Spleen (tissue), 11 donors: Measurements from ENCODE around the gene OXLD1. TPM values are rescaled to one million over a fixed set of nuclear protein-coding genes. Genes with fewer than 3 reads are reported as not detected.

Source experiments
- DNase-seq: peaks from one replicate; pipeline ENCODE4 v3.0.0-alpha.2; 2020
- H3K27ac ChIP-seq, 8 donors: fragments of 200-600 bp; sonication (generic) in 7 of 8; 1 replicate in 4 of 8; 2 replicates in 4 of 8; pipeline versions ENCODE4 v1.5.0 to v1.8.0; 2016 to 2021; ENCODE audit warnings: inconsistent platforms in 4 of 8, mild to moderate bottlenecking in 4 of 8, moderate library complexity in 1 of 8
- H3K27me3 ChIP-seq, 7 donors: fragments of 200-600 bp; sonication (generic) in 6 of 7; replicated peaks in 1 of 7; 1 replicate in 4 of 7; 2 replicates in 3 of 7; pipeline versions ENCODE4 v1.5.0 to v1.8.0; 2016 to 2021; ENCODE audit warnings: inconsistent platforms in 3 of 7, mild to moderate bottlenecking in 1 of 7
- H3K36me3 ChIP-seq, 6 donors: fragments of 200-600 bp; sonication (generic) in 5 of 6; 1 replicate in 4 of 6; 2 replicates in 2 of 6; pipeline versions ENCODE4 v1.5.0 to v1.8.0; 2016 to 2021; ENCODE audit warnings: inconsistent platforms in 2 of 6
- H3K4me1 ChIP-seq, 6 donors: fragments of 200-600 bp; sonication (generic) in 5 of 6; 1 replicate in 3 of 6; 2 replicates in 3 of 6; pipeline versions ENCODE4 v1.5.0 to v1.8.0; 2016 to 2021; ENCODE audit warnings: inconsistent platforms in 3 of 6
- H3K4me3 ChIP-seq, 8 donors: fragments of 200-600 bp; sonication (generic) in 7 of 8; 1 replicate in 4 of 8; 2 replicates in 4 of 8; pipeline versions ENCODE4 v1.5.0 to v1.8.0; 2016 to 2021; ENCODE audit warnings: inconsistent platforms in 4 of 8, mild to moderate bottlenecking in 4 of 8, moderate library complexity in 2 of 8
- H3K9me3 ChIP-seq, 8 donors: fragments of 200-600 bp; sonication (generic) in 7 of 8; 1 replicate in 4 of 8; 2 replicates in 4 of 8; pipeline versions ENCODE4 v1.5.0 to v1.8.0; 2016 to 2021; ENCODE audit warnings: inconsistent platforms in 4 of 8
- POLR2A ChIP-seq, 3 donors: fragments of 450-650 bp; IDR thresholded peaks; one replicate each; pipeline ENCODE4 v1.5.1; 2017; ENCODE audit warnings: antibody characterized with exemption in 3 of 3, mild to moderate bottlenecking in 1 of 3
- POLR2AphosphoS5 ChIP-seq, 3 donors: sonication (generic); formaldehyde crosslinking; IDR thresholded peaks; one replicate each; pipeline ENCODE4 v1.5.1; 2017; ENCODE audit warnings: antibody characterized with exemption in 3 of 3
- WGBS, 5 donors: extraction: QIAGEN DNeasy Blood & Tissue Kit in 3 of 5; methylation state at CpG; one replicate each; pipeline versions ENCODE4 v1.1.5 to v1.1.7; 2013 to 2018; 5-methylcytosine and 5-hydroxymethylcytosine counted together
- intact Hi-C: fragments of 100-400 bp; cut with DNase I; formaldehyde crosslinking; loops from one replicate; pipeline ENCODE4 v1.15.0; 2023; ENCODE audit warnings: low total_unique reads
- polyA plus RNA-seq, 3 donors: library from polyadenylated mRNA; stranded (reverse); fragments of 200-250 nt; gene quantifications; one replicate each; pipeline ENCODE4 v1.2.1, GENCODE V29; 2013
- total RNA-seq, 7 donors: library from RNA; depleted of rRNA in 3 of 7; stranded (reverse); fragments of >200 nt in 3 of 7; fragmentation: NEBNext Ultra II Directional in 4 of 7; extraction: Animal tissue kit (Norgen Biotek cat#: 25700) in 4 of 7; gene quantifications; one replicate each; pipeline versions ENCODE4 v1.1.0 to v1.2.1, GENCODE V29; 2016 to 2021
- TF ChIP-seq, protein P1 (sequence below), 11 experiments: fragments of 200-600 bp in 7 of 11; fragments of 450-650 bp in 4 of 11; sonication (generic) in 4 of 11; IDR thresholded peaks in 8 of 11; conservative IDR thresholded peaks in 3 of 11; 1 replicate in 7 of 11; 2 replicates in 4 of 11; pipeline versions ENCODE4 v1.4.0 to v1.8.0; 2016 to 2021; ENCODE audit warnings: antibody characterized with exemption in 11 of 11, inconsistent platforms in 4 of 11, mild to moderate bottlenecking in 1 of 11
- donor health status: healthy with polysubstance abuse.
- donor health status: DM: no; HTN: no; CAD: no; lungs with moderate emphysema.
- donor health status: DM: no; HTN: no; CAD: no.
- donor health status: Bipolar disorder and iron deficiency.
- donor health status: healthy.
- donor health status: DM: no; HTN: no; CAD: no.
- donor health status: DM: yes; HTN: yes; CAD: no.

Gene OXLD1
- total and polyA plus RNA-seq, 10 donors = 29.4 to 110 (median 36.8) TPM

DNA sequence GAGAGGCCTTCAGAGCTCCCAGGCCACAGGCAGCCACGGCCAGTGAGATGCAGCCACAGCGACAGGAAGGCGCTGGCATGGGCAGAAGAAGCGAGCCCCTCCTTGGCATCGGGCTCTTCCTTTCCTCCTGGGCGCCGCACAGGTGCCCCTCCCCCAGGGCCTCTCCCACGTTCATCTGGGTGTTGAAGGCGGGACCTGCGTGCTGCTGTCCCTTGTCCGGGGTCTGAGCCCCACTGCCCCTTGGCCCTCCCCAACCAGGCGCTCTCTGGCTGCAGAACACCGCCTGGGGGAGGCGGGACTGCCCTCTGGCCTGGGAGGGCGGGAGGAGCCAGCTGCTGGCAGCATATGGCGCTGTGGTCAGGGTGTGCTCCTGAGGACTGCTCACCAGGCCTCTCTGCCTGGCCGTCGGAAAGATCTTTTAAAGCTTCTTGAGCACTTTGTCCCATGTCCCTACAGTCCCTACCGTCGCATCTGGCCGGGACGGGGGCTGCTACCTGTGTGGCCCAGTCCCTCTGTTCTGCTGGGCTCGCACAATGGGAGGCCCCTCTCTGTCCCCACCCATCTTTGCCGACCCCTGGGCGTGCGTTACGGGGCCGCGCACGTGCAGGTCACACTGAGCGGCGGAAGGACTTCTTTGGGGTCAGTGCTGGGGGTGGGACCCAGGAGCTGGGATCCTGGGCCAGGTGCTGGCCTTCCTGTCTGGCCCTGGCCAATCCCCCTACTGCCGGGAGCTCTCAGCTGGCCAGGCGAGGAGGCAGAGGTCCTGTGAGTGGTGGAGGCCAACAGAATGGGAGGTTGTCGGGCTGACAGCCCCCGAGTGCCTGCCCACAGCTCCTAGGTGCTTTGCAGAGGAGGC is 47.4 kb upstream of the OXLD1 start:
- H3K4me1 ChIP-seq = peaks cover 22 to 57% (median 34%) of the 10 kb centered on the region in 6 donors
- TF ChIP-seq, protein P1, sequence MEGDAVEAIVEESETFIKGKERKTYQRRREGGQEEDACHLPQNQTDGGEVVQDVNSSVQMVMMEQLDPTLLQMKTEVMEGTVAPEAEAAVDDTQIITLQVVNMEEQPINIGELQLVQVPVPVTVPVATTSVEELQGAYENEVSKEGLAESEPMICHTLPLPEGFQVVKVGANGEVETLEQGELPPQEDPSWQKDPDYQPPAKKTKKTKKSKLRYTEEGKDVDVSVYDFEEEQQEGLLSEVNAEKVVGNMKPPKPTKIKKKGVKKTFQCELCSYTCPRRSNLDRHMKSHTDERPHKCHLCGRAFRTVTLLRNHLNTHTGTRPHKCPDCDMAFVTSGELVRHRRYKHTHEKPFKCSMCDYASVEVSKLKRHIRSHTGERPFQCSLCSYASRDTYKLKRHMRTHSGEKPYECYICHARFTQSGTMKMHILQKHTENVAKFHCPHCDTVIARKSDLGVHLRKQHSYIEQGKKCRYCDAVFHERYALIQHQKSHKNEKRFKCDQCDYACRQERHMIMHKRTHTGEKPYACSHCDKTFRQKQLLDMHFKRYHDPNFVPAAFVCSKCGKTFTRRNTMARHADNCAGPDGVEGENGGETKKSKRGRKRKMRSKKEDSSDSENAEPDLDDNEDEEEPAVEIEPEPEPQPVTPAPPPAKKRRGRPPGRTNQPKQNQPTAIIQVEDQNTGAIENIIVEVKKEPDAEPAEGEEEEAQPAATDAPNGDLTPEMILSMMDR (IDR thresholded peaks at IDR 0.05 in 8 of 11, conservative IDR thresholded peaks at IDR 0.05 in 3 of 11) = no peak
- TF ChIP-seq POLR2A (IDR thresholded peaks at IDR 0.05) (no peak), POLR2AphosphoS5 (IDR thresholded peaks at IDR 0.05) (no peak)
- intact Hi-C loops = no loop called here
- H3K27me3 ChIP-seq = no peaks in the 10 kb centered on the region
- H3K9me3 ChIP-seq = no peaks in the 10 kb centered on the region
- peaks cover 0 to 33% (median 0%) of the 10 kb centered on the region in 6 donors for H3K36me3 ChIP-seq
- 74 to 88% (median 81%) methylated on average over 11 to 36 of the region's 36 CpGs for WGBS, 5 donors
- H3K27ac ChIP-seq = no peak overlapping the region
- peak overlapping the region in 1 of 8 donors; percentile 99 for H3K4me3 ChIP-seq
- DNase-seq = peak; percentile 76

DNA sequence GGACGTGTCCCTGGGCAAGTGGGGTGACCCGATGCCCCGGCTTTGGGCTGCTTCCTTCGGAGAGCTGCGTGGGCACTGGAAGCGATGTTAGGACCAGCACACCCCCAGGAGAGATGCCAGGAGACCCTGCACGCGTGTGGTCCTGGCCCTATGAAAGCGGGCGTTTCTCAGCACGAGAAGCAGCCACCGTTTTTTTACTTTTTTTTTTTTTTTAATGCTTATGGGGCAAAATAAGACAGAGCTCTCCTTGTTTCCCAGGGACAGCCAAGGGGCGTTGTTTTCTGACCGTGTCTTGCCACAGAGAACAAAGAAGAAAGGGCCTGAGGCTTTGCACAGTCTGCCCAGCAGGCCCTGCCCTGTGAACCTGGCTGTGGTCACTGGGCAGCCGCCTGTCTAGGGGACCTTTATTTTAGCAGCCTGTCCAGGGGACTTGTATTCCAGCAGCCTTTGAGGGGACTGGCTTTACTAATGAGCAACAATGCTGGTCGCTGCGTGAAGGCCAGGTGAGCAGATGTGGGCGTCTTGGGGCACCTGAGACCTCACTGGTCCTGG is 46.7 kb upstream of the OXLD1 start:
- TF ChIP-seq, protein P1 (IDR thresholded peaks at IDR 0.05 in 8 of 11, conservative IDR thresholded peaks at IDR 0.05 in 3 of 11) = no peak
- no peak for TF ChIP-seq POLR2AphosphoS5 (IDR thresholded peaks at IDR 0.05)
- TF ChIP-seq POLR2A (IDR thresholded peaks at IDR 0.05) = no peak
- H3K36me3 ChIP-seq = peaks cover 0 to 33% (median under 1%) of the 10 kb centered on the region in 6 donors
- intact Hi-C loops = no loop called here
- no peaks in the 10 kb centered on the region for H3K27me3 ChIP-seq
- no peak overlapping the region for H3K27ac ChIP-seq
- no peaks in the 10 kb centered on the region for H3K9me3 ChIP-seq
- H3K4me3 ChIP-seq = peak overlapping the region in 6 of 8 donors; percentile 87 to 99 (median 90)
- H3K4me1 ChIP-seq = peaks cover 22 to 57% (median 34%) of the 10 kb centered on the region in 6 donors
- WGBS, 5 donors = 41 to 61% (median 58%) methylated on average over 15 to 18 of the region's 18 CpGs
- DNase-seq = peak; percentile 80

DNA sequence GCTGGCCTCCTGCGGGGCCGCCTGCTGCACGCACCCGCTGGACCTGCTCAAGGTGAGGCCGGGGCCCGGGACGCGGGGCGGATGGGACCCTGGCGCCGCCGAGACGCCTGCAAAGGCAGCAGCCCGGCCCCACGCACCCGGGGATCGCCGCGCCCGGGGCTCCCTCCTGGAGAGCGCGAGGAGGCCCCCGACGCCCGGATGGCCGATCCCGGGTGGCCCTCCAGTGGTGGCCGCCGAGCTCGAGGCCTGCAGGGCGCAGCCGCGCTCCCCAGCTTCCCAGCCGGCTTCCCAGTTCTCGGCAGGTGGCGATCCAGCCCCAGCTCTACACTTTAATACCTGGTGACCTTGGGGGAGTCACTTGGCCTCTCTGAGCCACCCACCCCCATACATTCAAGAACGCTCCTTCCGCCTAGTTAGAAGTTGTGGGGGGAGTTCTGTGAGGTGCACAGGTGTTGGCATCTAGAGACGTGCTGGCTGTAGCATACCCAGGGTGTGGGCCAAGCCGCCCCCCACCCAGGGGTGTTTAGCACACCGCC is 46.1 kb upstream of the OXLD1 start:
- Histone ChIP-seq H3K27ac (peak overlapping the region in 4 of 8 donors; percentile 54 to 82 (median 79)), H3K4me3 (peak overlapping the region; percentile 66 to 99 (median 90)), H3K36me3 (peaks cover 0 to 33% (median 5%) of the 10 kb centered on the region in 6 donors), H3K4me1 (peaks cover 22 to 57% (median 34%) of the 10 kb centered on the region in 6 donors), H3K27me3 (no peaks in the 10 kb centered on the region), H3K9me3 (no peaks in the 10 kb centered on the region)
- intact Hi-C loops = no loop called here
- no peak for DNase-seq
- WGBS, 5 donors = 3 to 9% (median 4%) methylated on average over 15 to 41 of the region's 41 CpGs
- TF ChIP-seq, protein P1 (IDR thresholded peaks at IDR 0.05 in 8 of 11, conservative IDR thresholded peaks at IDR 0.05 in 3 of 11) = no peak
- TF ChIP-seq POLR2AphosphoS5 (IDR thresholded peaks at IDR 0.05) (no peak), POLR2A (IDR thresholded peaks at IDR 0.05) (no peak)
